Kidney tubule cell (primary cell): Measurements from ENCODE around the gene MIPOL1.
A peak's percentile ranks its signal among the peaks of the same experiment; 100 is the strongest.

ENCODE experiments used
- DNase-seq: peaks from one replicate; pipeline ENCODE4 v3.0.0-alpha.2; 2018; ENCODE audit warnings: low spot score

Gene MIPOL1

DNA sequence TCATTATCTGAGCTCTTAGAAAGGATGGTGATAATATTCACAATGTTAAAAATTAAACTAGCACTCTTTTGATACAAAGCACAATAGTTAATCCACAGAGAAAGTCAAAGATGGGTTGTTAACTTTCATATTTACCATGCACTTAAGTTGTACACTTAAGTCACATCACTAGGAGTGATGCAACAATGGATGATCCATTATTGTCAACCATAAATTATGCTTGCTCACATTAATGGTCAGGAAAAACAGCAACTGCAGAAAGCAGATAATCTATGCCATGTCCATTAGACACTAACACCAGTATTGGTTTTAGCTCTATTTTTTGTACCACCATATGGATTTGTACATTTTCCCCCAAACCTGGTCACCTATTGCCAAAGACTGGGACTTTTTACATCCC is 201.8 kb downstream of the MIPOL1 start:
- DNase-seq, result no peak

- DNase-seq, result no peak
Measured at GRCh38 chr14:37401093-37401492, 203.4 kb downstream of the MIPOL1 start.

DNA sequence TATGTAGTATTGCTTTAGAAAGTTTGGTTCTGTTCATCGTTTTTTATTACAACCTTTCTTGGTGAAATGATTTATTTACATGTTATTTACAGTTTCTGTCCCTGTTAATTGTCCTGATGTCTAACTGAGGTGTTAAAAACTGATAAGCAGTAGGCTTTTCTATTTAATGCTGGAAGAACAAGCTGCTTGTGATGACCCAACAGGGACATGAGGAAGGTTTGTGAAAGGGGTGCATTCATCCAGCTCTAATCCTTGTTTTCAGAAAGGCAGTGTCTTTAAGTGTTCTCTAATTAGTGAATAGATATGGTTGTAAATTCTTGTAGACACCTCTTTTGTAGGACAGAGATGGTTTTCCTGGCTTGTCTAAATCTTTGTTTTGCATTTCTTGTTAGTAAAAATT is 205.9 kb downstream of the MIPOL1 start:
- no peak for DNase-seq

- no peak for DNase-seq
Measured at GRCh38 chr14:37406095-37406494, 208.4 kb downstream of the MIPOL1 start.

DNA sequence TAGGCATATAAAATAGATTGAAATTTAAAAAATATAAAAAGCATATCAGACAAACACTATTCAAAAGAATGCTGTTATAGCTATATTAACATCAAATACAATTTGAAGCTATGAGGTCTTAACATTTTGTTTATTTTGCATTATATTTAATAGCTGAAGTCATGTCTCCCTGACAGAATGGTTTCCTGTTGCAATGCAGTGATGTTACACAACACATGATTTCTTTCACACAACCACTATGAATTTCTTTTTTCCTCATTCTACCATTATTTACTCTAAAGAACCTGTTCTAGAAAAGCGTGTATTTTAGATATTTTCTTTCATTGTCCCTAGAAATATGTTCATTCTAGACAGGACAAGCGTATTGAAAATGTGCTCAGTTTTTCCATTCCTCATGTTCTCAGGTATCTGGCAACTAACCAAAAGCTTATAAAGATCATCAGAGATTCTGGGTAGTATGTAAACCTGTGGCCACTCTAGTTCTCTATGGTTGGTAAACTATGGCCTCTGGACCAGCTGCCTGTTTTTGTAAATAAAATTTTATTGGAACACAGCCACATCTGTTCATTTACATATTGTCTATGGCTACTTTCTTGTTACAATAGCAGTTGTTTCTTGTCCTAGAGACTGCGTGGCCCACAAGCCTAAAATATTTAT is 213.5 kb downstream of the MIPOL1 start:
- no peak for DNase-seq

DNA sequence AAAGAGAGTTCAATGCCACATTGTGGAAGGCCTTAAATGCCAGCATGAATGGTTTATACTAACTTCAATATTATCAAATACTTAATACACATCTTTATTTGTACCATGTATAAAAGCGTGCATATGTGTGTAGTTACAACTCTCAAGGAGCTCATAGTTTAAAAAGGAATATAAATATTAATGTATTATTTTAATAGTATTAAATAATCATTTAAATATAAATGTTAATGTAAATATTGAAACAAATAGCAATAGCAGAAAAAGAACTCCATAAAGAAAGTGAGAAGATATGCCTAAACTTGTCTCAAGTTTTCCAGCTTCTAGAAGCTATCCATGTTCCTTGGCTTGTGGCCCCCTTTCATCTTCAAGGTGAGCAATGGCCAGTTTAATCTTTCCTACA is 215.3 kb downstream of the MIPOL1 start:
- DNase-seq, result no peak

DNA sequence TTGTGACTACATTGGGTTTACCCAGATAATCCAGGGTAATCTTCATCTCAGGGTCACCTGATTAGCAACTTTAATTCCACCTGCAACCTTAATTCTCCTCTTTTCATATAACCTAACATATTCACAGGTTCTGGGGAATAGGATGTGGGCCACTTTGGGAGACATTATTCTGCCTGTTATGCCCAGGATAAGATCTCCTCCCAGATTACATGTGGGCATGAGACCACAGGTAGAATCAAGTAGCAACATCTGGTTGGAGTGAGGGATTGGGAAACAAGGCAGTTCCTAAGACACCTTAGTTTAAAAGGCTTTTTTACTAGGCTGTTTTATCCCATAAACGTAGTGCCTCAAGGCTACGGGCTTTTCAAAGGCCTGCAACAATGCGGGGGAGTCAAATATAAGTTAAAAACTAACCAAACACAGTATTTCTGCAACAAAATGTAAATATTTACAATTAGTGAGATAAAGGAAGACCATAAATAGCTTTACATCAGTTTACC is 215.8 kb downstream of the MIPOL1 start:
- no peak for DNase-seq

- DNase-seq, result no peak
Measured at GRCh38 chr14:37416264-37416663, 218.5 kb downstream of the MIPOL1 start.

DNA sequence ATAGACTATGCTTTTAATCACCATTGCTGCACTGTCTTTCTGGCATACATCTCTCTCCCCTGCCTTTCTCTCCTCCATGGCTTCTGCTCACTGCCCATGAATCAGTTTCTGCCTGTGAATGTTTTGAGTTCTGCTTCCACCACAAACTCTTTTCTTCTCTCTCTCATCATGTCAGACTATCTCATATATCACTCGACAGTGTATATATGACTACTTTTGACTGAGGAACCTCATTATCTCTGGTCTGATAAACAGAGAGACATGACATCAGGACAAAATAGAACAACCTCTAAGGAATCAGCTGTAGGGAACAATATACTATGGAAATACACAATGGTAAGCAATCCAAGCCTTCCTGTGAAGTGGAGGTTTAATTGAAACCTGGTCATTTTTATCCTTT is 219.4 kb downstream of the MIPOL1 start:
- no peak for DNase-seq

GRCh38 chr14:37417833-37418232 is 220.1 kb downstream of the MIPOL1 start:
- DNase-seq, result no peak

DNA sequence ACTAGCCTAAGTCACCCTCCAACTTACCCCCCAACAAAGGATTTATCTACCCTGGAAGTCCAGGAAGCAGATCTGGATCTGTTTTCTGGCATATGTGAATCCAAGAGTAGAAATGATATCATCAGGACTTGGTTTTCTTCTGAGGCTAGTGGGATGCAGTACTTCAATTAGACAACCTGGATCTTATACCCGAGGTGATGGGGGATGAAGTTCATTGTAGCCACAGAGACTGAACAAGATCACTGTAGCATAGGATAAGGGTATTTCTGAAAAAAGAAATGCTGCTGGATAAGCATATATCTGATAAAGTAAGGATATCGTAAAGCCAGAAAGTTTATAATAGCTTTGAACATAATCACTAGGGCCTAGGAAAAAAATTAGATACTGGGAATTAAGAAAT is 222.9 kb downstream of the MIPOL1 start:
- no peak for DNase-seq

- no peak for DNase-seq
Measured at GRCh38 chr14:37422319-37422718, 224.6 kb downstream of the MIPOL1 start.

- no peak for DNase-seq
Measured at GRCh38 chr14:37422748-37423147, 225.0 kb downstream of the MIPOL1 start.

DNA sequence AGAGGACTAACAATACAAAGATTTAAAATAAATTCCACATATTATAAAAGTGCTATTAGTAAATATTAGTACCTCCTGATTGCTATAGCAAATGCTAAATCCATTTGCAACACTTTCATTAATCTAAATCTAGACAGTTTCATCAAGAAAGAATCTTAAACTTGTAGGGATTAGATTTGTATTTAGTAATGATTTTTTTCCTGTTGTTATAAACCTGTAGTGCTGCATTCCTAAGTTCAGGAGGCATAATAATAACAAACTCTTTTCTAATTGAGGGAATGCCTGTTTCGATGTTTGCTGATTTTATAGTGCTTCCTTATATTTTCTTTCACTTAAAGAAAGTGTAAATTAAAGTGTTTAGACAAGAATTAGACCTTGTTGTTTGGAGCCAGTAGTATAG is 231.2 kb downstream of the MIPOL1 start:
- peak; percentile 4 for DNase-seq

DNA sequence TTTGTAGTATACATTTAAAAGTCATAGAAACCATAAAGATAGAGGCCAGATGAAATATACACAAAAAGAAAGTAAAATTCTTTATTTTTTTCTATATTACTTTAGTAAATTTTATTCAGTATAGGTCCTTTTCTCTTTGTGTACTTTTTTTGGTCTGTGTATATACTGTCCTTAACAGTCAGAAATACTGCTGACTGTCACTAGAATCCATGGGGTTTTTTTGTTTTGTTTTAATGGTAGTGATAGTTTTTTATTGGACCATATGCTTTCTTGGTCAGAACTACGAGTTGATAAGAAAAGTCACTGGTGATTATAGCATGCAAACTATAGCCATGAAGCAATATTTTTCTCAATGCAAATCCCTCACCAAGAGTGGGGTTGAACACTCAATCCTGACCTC is 231.9 kb downstream of the MIPOL1 start:
- DNase-seq, result no peak

DNA sequence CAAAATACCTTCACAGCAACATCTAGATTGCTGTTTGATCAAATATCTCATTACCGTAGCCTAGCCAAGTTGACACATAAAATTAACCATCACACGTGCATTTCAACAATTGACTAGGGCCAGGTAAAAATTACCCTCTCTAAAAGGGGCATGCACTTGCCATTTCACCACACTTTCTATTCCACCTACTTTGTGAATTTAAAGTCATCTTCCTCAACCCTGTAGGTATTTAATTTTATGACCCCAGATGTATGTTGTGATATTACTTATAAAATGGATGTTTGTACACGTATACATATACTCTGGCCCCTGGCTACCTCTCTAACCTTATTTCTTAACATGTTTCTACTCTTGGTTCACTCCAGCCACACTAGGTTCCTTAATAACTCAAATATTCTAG is 237.1 kb downstream of the MIPOL1 start:
- DNase-seq, result no peak

DNA sequence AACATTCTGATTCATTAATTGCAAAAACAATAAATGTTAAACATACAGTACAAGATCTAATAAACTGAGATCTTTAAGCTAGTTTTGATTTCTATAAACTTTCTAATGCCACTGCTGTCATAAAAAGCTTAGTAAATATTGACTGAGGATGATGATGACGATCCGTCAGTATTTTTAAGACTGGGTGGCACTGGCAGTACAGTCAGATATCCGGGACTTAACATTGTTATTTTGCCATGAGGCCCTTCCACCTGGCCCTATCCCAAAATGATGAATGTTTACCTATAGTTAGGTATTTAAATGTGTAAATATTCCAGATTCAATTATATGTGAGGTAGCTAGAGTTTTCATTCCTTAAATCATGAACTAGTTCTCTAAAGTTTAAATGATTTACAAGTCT is 238.8 kb downstream of the MIPOL1 start:
- no peak for DNase-seq

DNA sequence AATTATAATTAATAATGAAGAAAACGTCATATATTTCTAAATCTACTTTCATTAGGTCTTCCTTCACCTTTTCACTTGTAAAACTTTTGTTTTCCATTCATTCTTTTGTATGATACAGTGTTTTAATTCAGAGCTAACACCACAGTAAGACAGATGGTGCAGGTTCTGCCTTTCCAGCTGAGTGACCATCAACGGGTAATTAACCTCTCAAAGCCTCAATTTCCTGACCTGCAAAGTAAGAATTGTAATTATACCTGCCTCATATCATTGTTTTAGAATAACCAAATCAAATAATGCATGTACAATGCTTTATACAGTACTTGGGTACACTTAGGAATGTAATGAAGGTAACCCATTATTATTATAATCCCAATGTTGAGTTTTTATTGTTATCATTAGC is 239.8 kb downstream of the MIPOL1 start:
- DNase-seq, result no peak

GRCh38 chr14:37438444-37438843 is 240.7 kb downstream of the MIPOL1 start:
- no peak for DNase-seq

GRCh38 chr14:37443461-37443860 is 245.7 kb downstream of the MIPOL1 start:
- DNase-seq, result no peak

GRCh38 chr14:37447883-37448391 is 250.2 kb downstream of the MIPOL1 start:
- DNase-seq, result no peak

DNA sequence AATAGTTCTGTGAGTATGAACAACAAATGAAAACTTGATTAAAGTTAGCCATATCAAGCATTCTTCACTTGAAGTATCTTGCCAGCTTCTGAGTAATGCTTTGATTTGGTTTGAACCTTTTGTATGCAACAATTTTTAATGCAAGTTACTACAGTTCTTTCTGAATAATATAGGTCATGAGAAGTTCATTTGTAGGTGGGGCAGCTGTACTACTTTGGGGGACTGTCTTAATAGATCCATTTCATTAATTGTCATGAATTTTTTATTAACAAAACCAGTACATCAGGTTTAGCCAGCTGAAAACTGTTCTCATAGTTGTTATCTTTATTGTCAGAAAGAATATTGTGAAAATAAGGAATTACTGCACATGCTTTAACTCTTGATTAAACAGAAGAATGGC is 254.6 kb downstream of the MIPOL1 start:
- no peak for DNase-seq

GRCh38 chr14:37453985-37454384 is 256.2 kb downstream of the MIPOL1 start:
- no peak for DNase-seq

GRCh38 chr14:37457334-37457733 is 259.6 kb downstream of the MIPOL1 start:
- DNase-seq, result no peak
